PC-9 (cell line): ENCODE data around the gene LZTS3. TPM values are rescaled to one million over a fixed set of nuclear protein-coding genes. Genes with fewer than 3 reads are reported as not detected.

Source experiments
- BruUV-seq: library from RNA; stranded (reverse); fragments of 400-500 nt; replicated peaks from 2 replicates; lab custom pipeline; 2021; lab: Mats Ljungman, UMichigan
- CTCF ChIA-PET: fragments of 300-600 bp; sonication (Branson Sonifier 250); formaldehyde crosslinking; loops from one replicate; lab custom pipeline; 2022; ENCODE audit warnings: antibody characterized with exemption; lab: Charles Lee
- POLR2A ChIA-PET: fragments of 300-600 bp; sonication (Branson Sonifier 250); formaldehyde crosslinking; loops from one replicate; lab custom pipeline; 2022; ENCODE audit warnings: antibody characterized with exemption; ENCODE audit not compliant: unreplicated experiment; lab: Charles Lee
- DNase-seq, 2 experiments: peaks; one replicate each; pipeline versions ENCODE4 v3.0.0 to v3.0.0-alpha.2; 2015 to 2022; ENCODE audit warnings: mixed read lengths in 1 of 2
- H2AFZ ChIP-seq: fragments of 200-600 bp; sonication (generic); 2 replicates; pipeline ENCODE4 v1.8.1; 2017; ENCODE audit warnings: antibody characterized with exemption
- H3F3A ChIP-seq: fragments of 200-600 bp; sonication (generic); 2 replicates; pipeline ENCODE4 v1.8.1; 2017; ENCODE audit warnings: antibody characterized with exemption, mild to moderate bottlenecking, low read depth; ENCODE audit not compliant: insufficient read depth
- H3K27ac ChIP-seq: fragments of 200-600 bp; sonication (generic); 2 replicates; pipeline ENCODE4 v1.6.1; 2016; ENCODE audit warnings: mixed run types
- H3K27me3 ChIP-seq: fragments of 200-600 bp; sonication (generic); 2 replicates; pipeline ENCODE4 v1.6.1; 2016; ENCODE audit warnings: low read depth, mixed run types; ENCODE audit not compliant: insufficient read depth
- H3K36me3 ChIP-seq: fragments of 200-600 bp; sonication (generic); 2 replicates; pipeline ENCODE4 v1.6.1; 2016; ENCODE audit warnings: low read depth, mixed run types
- H3K4me1 ChIP-seq: fragments of 200-600 bp; sonication (generic); replicated peaks from 2 replicates; pipeline ENCODE4 v1.6.1; 2016; ENCODE audit warnings: mixed run types; ENCODE audit not compliant: insufficient read depth
- H3K4me2 ChIP-seq: fragments of 200-600 bp; sonication (generic); 2 replicates; pipeline ENCODE4 v1.6.1; 2017; ENCODE audit warnings: mixed run types
- H3K4me3 ChIP-seq: fragments of 200-600 bp; sonication (generic); 2 replicates; pipeline ENCODE4 v1.6.1; 2016; ENCODE audit warnings: mixed run types
- H3K79me2 ChIP-seq: fragments of 200-600 bp; sonication (generic); 2 replicates; pipeline ENCODE4 v1.6.1; 2017; ENCODE audit warnings: low read depth, mixed run types
- H3K9me2 ChIP-seq: fragments of 200-600 bp; sonication (generic); 2 replicates; pipeline ENCODE4 v1.8.1; 2017; ENCODE audit warnings: mild to moderate bottlenecking; ENCODE audit not compliant: insufficient read depth
- H3K9me3 ChIP-seq: fragments of 200-600 bp; sonication (generic); 2 replicates; pipeline ENCODE4 v1.8.1; 2016; ENCODE audit warnings: low read depth; ENCODE audit not compliant: insufficient read depth
- H4K20me1 ChIP-seq: fragments of 200-600 bp; sonication (generic); 2 replicates; pipeline ENCODE4 v1.8.1; 2017; ENCODE audit not compliant: insufficient read depth
- EZH2 ChIP-seq: fragments of 200-600 bp; sonication (generic); IDR thresholded peaks from 2 replicates; pipeline ENCODE4 v1.8.0; 2017; ENCODE audit warnings: antibody characterized with exemption, low read depth
- intact Hi-C: fragments of 100-400 bp; cut with micrococcal nuclease; formaldehyde crosslinking; loops from one replicate; pipeline ENCODE4 v1.10.0; 2022; ENCODE audit not compliant: unreplicated experiment
- total RNA-seq: library from RNA; stranded (reverse); gene quantifications from 2 replicates; pipeline ENCODE4 v1.2.3, GENCODE V29; 2021
- TF ChIP-seq, protein P1 (sequence below): fragments of 200-600 bp; sonication (generic); conservative IDR thresholded peaks from 2 replicates; pipeline ENCODE4 v1.6.1; 2017; ENCODE audit warnings: mixed run types, antibody characterized with exemption, mild to moderate bottlenecking, moderate library complexity

The LZTS3 gene
- total RNA-seq, 1 experiment from 2014 or later: 10.4 TPM

- peak overlapping the region; percentile 80 for H3K4me2 ChIP-seq
- no peaks in the 10 kb centered on the region for H3K79me2 ChIP-seq
- H4K20me1 ChIP-seq: no peaks in the 10 kb centered on the region
- ChIA-PET POLR2A (interaction anchor here (0.5 kb wide), 1 partner anchor 46 kb away, joined by 19 read pairs; no protein-coding TSS in a partner anchor), CTCF (no interaction called here)
- no peaks in the 10 kb centered on the region for H3K9me3 ChIP-seq
- TF ChIP-seq, protein P1, sequence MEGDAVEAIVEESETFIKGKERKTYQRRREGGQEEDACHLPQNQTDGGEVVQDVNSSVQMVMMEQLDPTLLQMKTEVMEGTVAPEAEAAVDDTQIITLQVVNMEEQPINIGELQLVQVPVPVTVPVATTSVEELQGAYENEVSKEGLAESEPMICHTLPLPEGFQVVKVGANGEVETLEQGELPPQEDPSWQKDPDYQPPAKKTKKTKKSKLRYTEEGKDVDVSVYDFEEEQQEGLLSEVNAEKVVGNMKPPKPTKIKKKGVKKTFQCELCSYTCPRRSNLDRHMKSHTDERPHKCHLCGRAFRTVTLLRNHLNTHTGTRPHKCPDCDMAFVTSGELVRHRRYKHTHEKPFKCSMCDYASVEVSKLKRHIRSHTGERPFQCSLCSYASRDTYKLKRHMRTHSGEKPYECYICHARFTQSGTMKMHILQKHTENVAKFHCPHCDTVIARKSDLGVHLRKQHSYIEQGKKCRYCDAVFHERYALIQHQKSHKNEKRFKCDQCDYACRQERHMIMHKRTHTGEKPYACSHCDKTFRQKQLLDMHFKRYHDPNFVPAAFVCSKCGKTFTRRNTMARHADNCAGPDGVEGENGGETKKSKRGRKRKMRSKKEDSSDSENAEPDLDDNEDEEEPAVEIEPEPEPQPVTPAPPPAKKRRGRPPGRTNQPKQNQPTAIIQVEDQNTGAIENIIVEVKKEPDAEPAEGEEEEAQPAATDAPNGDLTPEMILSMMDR: no peak
- no peak for TF ChIP-seq EZH2
- no TSS peak for BruUV-seq
- peaks cover 8% of the 10 kb centered on the region for H3F3A ChIP-seq
- intact Hi-C loops: no loop called here
- no peak for DNase-seq
- H3K36me3 ChIP-seq: no peaks in the 10 kb centered on the region
- no peaks in the 10 kb centered on the region for H3K27me3 ChIP-seq
- peak overlapping the region; percentile 99; the same call in 1 of the 2 replicates for H3K4me3 ChIP-seq
- H2AFZ ChIP-seq: no peak overlapping the region
- no peaks in the 10 kb centered on the region for H3K9me2 ChIP-seq
- no peak overlapping the region for H3K27ac ChIP-seq
- peaks cover 13% of the 10 kb centered on the region for H3K4me1 ChIP-seq
Measured at GRCh38 chr20:3172126-3172932, 1.0 kb downstream of the LZTS3 start.

DNA sequence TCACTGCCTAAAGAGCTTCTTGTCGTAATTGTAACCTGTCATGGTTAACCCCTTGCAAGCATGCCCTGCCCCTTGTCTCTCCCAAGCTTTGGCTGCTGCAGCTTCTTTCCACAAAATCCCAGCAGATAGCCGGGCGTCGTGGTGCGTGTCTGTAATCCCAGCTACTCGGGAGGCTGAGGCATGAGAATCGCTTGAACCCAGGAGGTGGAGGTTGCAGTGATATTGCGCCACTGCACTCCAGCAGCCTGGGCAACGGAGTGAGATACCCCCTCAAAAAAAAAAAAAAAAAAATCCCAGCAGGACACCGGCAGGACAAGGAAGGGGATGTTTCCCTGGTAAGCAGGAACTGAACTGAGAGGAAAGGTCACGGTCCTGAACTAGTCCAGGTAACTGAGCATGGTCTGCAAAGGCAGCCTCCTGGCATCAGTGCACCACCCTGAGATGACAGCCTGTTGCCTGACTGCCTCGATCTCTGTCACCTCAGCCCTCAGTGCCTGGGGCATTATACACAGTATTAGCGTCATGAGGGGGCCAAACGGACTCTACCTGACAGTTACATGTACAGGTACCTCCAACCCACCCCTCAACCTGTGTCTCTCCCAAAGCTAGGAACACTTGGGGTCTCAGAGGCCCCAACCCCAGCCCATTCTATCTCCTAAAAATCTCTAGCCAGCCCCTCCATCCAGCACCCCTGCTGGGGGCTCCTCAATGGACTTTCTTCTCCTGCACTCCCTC, 1.8 kb downstream of the LZTS3 start:
- H4K20me1 ChIP-seq: no peaks in the 10 kb centered on the region
- no peak for DNase-seq
- intact Hi-C loops: no loop called here
- TF ChIP-seq, protein P1: no peak
- no peak for TF ChIP-seq EZH2
- TSS peak; percentile 37 for BruUV-seq
- H3K9me2 ChIP-seq: no peaks in the 10 kb centered on the region
- H3K79me2 ChIP-seq: no peaks in the 10 kb centered on the region
- no peaks in the 10 kb centered on the region for H3K9me3 ChIP-seq
- no peak overlapping the region for H3K4me2 ChIP-seq
- ChIA-PET CTCF (interaction anchor here (0.7 kb wide), 1 partner anchor 929 kb away, joined by 18 read pairs; no protein-coding TSS in a partner anchor), POLR2A (no interaction called here)
- H3K27me3 ChIP-seq: no peaks in the 10 kb centered on the region
- H3K27ac ChIP-seq: no peak overlapping the region
- peaks cover 13% of the 10 kb centered on the region for H3K4me1 ChIP-seq
- no peak overlapping the region for H3K4me3 ChIP-seq
- no peak overlapping the region for H2AFZ ChIP-seq
- H3F3A ChIP-seq: peaks cover 8% of the 10 kb centered on the region
- H3K36me3 ChIP-seq: no peaks in the 10 kb centered on the region

DNA sequence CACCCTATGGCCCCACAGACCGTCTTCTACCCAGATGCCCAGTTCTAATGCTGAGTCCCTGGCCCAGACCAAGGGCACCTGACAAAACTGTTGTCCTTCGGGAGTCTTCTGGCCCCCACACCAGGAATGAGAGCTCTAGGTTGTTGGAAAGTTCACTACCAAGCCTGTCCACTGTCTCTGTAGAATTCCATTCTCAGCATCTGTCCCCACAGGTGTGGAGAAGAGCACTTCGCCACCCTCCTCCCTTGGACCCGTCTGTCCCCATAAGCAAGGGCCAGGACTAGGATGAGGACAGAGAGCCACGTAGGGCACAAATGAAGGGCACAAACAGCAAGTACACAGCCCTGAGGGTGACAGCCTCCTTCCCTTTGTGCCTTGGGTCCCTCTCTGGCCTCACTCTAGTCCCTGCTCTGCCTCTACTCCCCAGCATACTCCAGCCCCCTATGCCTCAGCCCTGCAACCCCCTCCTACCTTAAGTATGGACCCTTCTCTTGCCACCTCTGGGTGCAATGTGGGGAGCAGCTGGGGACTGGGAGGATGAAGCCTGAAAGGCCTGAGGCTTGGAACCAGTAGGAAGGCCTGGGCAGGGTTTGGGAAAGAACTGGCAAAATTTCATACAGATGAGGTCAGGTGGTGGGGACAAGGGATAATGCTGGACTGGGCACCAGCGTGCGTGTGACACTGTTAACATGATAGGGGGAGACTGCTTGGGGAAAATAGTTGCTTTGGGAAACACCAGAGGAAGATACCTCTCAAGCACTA, 4.3 kb downstream of the LZTS3 start:
- TF ChIP-seq, protein P1: no peak
- TF ChIP-seq EZH2: no peak
- no peaks in the 10 kb centered on the region for H3K79me2 ChIP-seq
- H3K27ac ChIP-seq: no peak overlapping the region
- no peaks in the 10 kb centered on the region for H3K27me3 ChIP-seq
- no peaks in the 10 kb centered on the region for H3K36me3 ChIP-seq
- no peaks in the 10 kb centered on the region for H3K9me2 ChIP-seq
- peaks cover 3% of the 10 kb centered on the region for H3F3A ChIP-seq
- no TSS peak for BruUV-seq
- H3K4me3 ChIP-seq: no peak overlapping the region
- H2AFZ ChIP-seq: no peak overlapping the region
- no peaks in the 10 kb centered on the region for H4K20me1 ChIP-seq
- ChIA-PET CTCF (no interaction called here), POLR2A (no interaction called here)
- intact Hi-C loops: no loop called here
- no peaks in the 10 kb centered on the region; the same call in 1 of the 2 replicates for H3K4me1 ChIP-seq
- no peaks in the 10 kb centered on the region for H3K9me3 ChIP-seq
- no peak overlapping the region for H3K4me2 ChIP-seq
- no peak for DNase-seq
